A673 (cell line): ENCODE data around the gene MCUR1. TPM values are rescaled to one million over a fixed set of nuclear protein-coding genes. Genes with fewer than 3 reads are reported as not detected.

Source experiments
- BruUV-seq: library from RNA; stranded (reverse); fragments of 400-500 nt; replicated peaks from 2 replicates; lab custom pipeline; 2021; lab: Mats Ljungman, UMichigan
- CTCF ChIA-PET: fragments of 300-600 bp; sonication (Branson Sonifier 250); formaldehyde crosslinking; loops from one replicate; lab custom pipeline; 2022; ENCODE audit warnings: antibody characterized with exemption; lab: Charles Lee
- POLR2A ChIA-PET: fragments of 300-600 bp; sonication (Branson Sonifier 250); formaldehyde crosslinking; loops from one replicate; lab custom pipeline; 2022; ENCODE audit warnings: antibody characterized with exemption; ENCODE audit not compliant: low non-redundant PET; lab: Charles Lee
- DNase-seq: peaks from one replicate; pipeline ENCODE4 v3.0.0-alpha.2; 2015; ENCODE audit warnings: low spot score
- H3K27ac ChIP-seq: fragments of 200-600 bp; sonication (generic); 2 replicates; pipeline ENCODE4 v1.5.1; 2016; ENCODE audit warnings: mixed run types, low read depth, mild to moderate bottlenecking, mixed read lengths, antibody characterized with exemption, low read length; ENCODE audit not compliant: poor library complexity, severe bottlenecking
- H3K27me3 ChIP-seq: fragments of 200-600 bp; sonication (generic); replicated peaks from 2 replicates; pipeline ENCODE4 v1.6.1; 2017; ENCODE audit warnings: mixed run types, low read depth, mild to moderate bottlenecking, mixed read lengths, antibody characterized with exemption, low read length; ENCODE audit not compliant: insufficient read depth, poor library complexity
- H3K36me3 ChIP-seq: fragments of 200-600 bp; sonication (generic); 2 replicates; pipeline ENCODE4 v1.6.1; 2016; ENCODE audit warnings: mixed run types, mild to moderate bottlenecking, mixed read lengths, antibody characterized with exemption, low read length; ENCODE audit not compliant: insufficient read depth, poor library complexity, severe bottlenecking
- H3K4me1 ChIP-seq: fragments of 200-600 bp; sonication (generic); 2 replicates; pipeline ENCODE4 v1.6.1; 2017; ENCODE audit warnings: mixed run types, mild to moderate bottlenecking, mixed read lengths, antibody characterized with exemption, low read length; ENCODE audit not compliant: insufficient read depth, poor library complexity, severe bottlenecking
- H3K4me3 ChIP-seq: fragments of 200-600 bp; sonication (generic); 2 replicates; pipeline ENCODE4 v1.5.1; 2016; ENCODE audit warnings: low read depth, mixed run types, mild to moderate bottlenecking, mixed read lengths, low read length; ENCODE audit not compliant: poor library complexity, severe bottlenecking
- H3K9me3 ChIP-seq: fragments of 200-600 bp; sonication (generic); 2 replicates; pipeline ENCODE4 v1.6.1; 2016; ENCODE audit warnings: mixed run types, low read depth, mild to moderate bottlenecking, mixed read lengths, antibody characterized with exemption, low read length; ENCODE audit not compliant: poor library complexity, severe bottlenecking
- CTCF ChIP-seq: fragments of 300-800, 200-600 bp; sonication (generic); conservative IDR thresholded peaks from 2 replicates; pipeline ENCODE4 v1.5.1; 2017; ENCODE audit warnings: low read depth, mild to moderate bottlenecking, antibody characterized with exemption, low read length, moderate library complexity, mixed read lengths
- EZH2 ChIP-seq: fragments of 200-600 bp; sonication (generic); IDR thresholded peaks from 2 replicates; pipeline ENCODE4 v1.6.1; 2017; ENCODE audit warnings: borderline replicate concordance, low read depth, mild to moderate bottlenecking, mixed read lengths, antibody characterized with exemption, low read length; ENCODE audit not compliant: poor library complexity, severe bottlenecking
- intact Hi-C: fragments of 100-400 bp; cut with micrococcal nuclease; formaldehyde crosslinking; loops from one replicate; pipeline ENCODE4 v1.10.0; 2022; ENCODE audit not compliant: unreplicated experiment
- total RNA-seq: library from RNA; stranded (reverse); gene quantifications from 2 replicates; pipeline ENCODE4 v1.2.3, GENCODE V29; 2021

MCUR1 gene
- total RNA-seq, 1 experiment from 2014 or later = 56.6 TPM

DNA sequence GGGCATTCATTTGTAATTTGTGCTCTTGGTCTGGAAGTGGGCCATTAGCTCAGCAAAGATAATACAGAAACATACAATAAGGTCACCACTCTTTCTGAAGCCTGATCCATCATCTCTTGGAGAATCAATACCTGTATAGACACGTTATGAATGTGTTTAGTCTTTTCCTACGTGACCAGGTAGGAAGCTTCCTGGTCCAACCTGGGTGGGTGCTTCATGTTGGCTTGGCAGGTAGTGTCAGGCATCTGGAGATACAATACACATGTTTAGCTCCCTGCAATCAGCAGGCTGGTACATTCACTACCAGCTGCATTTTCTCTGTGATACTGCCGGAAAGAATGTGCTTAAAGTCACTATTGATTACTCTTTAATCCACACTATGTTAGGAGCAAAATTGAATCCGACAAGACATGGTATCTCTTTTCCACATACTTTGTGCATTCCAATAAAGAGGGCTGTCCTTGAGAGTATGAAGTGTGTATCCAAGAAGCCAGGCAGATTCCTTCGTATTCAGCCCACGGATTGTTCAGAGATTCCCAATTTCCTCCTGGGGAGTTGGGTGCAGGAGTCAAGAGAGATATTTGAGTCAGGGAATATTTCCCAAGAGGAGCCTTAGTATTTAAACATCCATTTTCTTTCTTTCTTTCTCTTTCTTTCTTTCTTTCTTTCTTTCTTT lies 52.9 kb downstream of the MCUR1 start:
- no peak for TF ChIP-seq CTCF
- no peak for TF ChIP-seq EZH2
- H3K27me3 ChIP-seq = no peaks in the 10 kb centered on the region
- no peaks in the 10 kb centered on the region for H3K9me3 ChIP-seq
- H3K4me3 ChIP-seq = no peak overlapping the region
- POLR2A ChIA-PET = no interaction called here
- H3K4me1 ChIP-seq = peaks cover 18% of the 10 kb centered on the region
- CTCF ChIA-PET = no interaction called here
- BruUV-seq = no TSS peak
- H3K27ac ChIP-seq = no peak overlapping the region
- no peaks in the 10 kb centered on the region for H3K36me3 ChIP-seq
- intact Hi-C loops = no loop called here
- DNase-seq = no peak

DNA sequence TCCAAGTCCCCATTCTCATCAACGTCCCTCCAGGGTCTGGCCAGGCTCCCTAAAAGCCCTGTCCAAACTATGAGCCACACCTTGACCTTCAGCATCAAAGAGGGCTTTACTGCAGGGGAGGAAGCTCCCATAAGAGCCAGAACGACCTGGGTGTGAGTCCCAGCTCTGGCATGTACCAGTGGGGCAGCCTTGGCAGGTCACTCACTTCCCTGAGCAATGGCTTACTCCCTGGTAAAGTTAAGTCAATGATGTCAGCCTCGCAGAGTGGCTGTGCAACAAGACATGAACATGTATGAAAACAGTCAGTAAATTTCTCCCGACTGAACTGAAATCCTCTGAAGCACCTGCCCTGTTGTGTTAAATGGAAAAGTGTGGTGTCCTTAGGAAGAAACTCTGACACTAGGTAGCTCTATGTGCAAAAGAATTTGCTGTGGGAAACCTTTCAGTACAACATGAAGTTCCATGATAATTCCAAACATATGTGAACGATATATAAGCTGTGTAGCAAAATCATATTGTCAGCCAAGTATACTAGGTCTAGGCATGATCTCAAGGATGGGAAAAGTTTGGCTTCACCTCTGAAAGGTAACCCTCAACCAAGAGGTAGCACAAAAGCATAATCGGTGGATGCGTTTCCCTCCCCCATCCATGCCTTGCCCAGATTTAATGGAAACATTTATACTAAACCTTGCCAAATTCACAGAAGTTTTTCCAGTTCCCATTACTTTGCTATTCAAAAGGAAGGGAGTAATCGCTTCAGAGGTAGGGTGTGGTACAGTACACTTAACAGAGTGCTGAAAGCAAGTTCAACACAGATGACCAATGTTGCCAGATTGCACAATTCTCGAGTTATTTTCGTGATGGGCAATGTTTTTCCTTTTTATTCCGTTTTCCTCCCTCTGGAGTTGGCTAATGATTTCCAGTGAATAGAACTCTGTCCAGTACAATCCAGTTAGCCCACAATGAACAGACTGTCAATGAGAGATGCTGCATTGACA lies 53.8 kb downstream of the MCUR1 start:
- Histone ChIP-seq H3K27ac (no peak overlapping the region), H3K9me3 (no peaks in the 10 kb centered on the region), H3K36me3 (no peaks in the 10 kb centered on the region), H3K4me1 (peaks cover 11% of the 10 kb centered on the region), H3K4me3 (no peak overlapping the region), H3K27me3 (no peaks in the 10 kb centered on the region)
- TF ChIP-seq EZH2 (no peak), CTCF (no peak)
- ChIA-PET POLR2A (no interaction called here), CTCF (no interaction called here)
- no TSS peak for BruUV-seq
- DNase-seq = no peak
- intact Hi-C loops = no loop called here

DNA sequence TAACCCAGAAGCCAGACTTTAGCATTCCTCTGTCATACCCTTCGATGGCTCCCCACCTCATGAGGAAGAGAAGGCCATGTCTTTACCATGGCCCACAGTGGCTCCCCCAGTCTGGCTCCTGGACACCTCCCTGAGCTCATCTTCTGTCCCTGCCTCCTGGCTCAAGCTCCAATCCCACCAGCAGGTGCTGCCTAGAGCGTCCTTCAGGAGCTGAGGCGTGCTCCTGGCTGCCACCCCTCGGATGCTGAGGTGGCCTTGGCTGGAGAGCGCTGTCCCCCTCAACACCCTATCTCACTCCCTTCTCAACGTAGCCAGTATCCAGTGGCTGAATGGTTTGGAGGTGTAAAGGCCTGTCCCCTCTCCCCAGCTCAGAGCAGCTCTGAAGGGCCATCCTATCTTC lies 55.3 kb downstream of the MCUR1 start:
- H3K36me3 ChIP-seq = no peaks in the 10 kb centered on the region
- CTCF ChIA-PET = no interaction called here

More for the DNA sequence above, 55.3 kb downstream of the MCUR1 start:
- TF ChIP-seq CTCF = no peak
- TF ChIP-seq EZH2 = no peak
- BruUV-seq = no TSS peak
- DNase-seq = no peak
- POLR2A ChIA-PET = no interaction called here
- peaks cover 11% of the 10 kb centered on the region for H3K4me1 ChIP-seq
- no peak overlapping the region for H3K4me3 ChIP-seq
- no peak overlapping the region for H3K27ac ChIP-seq
- intact Hi-C loops = no loop called here
- no peaks in the 10 kb centered on the region for H3K27me3 ChIP-seq
- no peaks in the 10 kb centered on the region for H3K9me3 ChIP-seq
